HG03558 (cell line): ENCODE results near the gene RALGPS1.
"Not testable (repeated sequence)": the region's sequence is repeated elsewhere in the genome, so short reads cannot be mapped to it uniquely, and the experiment has no call there.

ENCODE experiments used
- ATAC-seq: cut with Tn5 transposase; IDR thresholded peaks from one replicate; pipeline ENCODE4 v1.9.1; 2021; ENCODE audit warnings: moderate number of reproducible peaks; ENCODE audit not compliant: unreplicated experiment; ENCODE audit errors: extremely low read depth

Gene RALGPS1

DNA sequence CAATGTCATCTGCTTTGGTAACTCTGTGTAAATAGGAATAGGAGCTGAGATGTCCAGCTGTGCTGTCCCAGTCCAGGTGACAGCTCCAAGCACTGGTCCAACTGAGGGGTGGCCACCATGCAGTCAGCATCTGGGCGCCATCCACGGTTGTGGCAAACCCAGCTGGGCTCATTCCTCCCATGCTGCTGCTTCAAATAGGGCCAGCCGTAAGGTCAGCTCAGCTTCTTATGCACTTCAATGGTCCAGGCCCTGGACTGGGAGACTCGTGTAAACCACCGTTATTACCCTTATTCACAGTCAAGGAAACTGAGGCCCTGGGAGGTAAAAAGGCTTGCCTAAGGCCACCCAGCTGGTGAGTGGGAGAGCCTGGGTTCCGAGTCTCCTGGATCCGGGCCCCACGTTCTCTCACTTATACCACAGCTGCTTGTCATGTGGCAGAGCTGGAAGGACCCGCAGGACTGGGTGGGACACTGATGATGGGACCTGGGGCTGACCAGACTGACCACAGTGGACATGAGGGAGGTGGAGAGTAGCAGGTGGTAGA is 246.6 kb downstream of the RALGPS1 start:
- no peak for ATAC-seq

GRCh38 chr9:127162046-127162863 is 247.7 kb downstream of the RALGPS1 start:
- no peak for ATAC-seq

- ATAC-seq, result no peak
These were observed 248.3 kb downstream of the RALGPS1 start for GRCh38 chr9:127162864-127163365.

DNA sequence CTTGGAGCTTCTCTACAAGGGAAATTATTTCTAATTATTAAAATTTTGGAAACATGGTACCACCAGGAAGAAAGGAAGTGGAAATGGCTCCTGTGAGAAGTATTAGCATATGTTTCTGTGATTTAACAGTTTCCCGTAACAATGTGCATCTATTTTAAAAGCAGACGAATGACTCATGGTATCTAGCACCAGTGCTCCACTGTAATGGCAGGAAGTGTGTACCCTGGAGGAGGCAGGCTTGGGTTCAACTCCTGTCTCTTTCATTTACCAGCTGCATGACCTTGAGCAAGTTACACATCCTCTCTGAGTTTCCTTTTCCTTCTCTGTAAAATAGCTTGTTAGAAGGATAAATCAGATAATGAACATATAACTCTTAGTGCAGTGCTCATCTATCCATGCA is 248.8 kb downstream of the RALGPS1 start:
- no peak for ATAC-seq

GRCh38 chr9:127165116-127165515 is 250.5 kb downstream of the RALGPS1 start:
- ATAC-seq, result no peak

GRCh38 chr9:127166111-127166510 is 251.5 kb downstream of the RALGPS1 start:
- ATAC-seq, result no peak

DNA sequence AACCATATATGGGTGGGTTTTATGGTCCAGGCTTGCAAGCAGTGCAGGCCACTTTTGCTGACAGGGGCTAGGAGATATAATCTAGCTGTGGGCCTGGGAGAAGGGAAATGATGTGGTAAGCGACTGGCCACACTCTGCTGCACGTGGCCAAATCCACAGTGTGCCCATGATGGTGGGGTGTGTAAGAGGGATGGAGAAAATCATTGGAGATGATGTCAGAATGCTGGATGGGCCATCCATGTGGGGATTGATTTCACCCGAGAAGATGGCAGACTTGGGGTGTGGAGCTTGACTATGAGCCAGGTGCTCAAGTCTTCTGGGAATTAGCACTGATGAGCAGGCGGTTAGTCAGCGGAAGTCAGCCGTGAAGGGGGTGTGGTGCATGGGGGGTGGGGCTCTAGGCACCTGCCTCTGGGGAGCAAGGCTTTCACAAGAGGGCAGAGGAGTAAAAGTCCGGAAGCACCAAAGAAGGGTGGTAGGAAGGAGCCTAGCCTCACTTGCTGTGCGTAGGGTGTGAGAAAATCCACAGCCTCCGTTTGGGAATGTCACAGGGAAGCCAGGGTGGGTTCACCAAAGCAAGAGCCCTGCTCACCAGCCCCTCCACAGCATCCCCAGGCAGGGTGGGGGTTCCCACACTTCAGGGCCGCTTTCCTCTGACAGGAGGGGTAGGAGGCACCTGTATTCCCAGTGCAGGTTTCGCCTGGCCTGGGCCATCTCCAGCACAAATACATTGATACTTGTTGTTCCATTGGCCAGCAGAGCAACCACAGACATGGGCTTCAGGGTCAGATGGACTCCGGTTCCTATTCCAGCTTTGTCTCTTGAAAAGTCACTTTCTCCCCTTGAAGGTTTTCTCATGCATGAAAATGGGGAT is 252.3 kb downstream of the RALGPS1 start:
- ATAC-seq, result no peak

- ATAC-seq, result no peak
These were observed 253.2 kb downstream of the RALGPS1 start for GRCh38 chr9:127167560-127168326.

DNA sequence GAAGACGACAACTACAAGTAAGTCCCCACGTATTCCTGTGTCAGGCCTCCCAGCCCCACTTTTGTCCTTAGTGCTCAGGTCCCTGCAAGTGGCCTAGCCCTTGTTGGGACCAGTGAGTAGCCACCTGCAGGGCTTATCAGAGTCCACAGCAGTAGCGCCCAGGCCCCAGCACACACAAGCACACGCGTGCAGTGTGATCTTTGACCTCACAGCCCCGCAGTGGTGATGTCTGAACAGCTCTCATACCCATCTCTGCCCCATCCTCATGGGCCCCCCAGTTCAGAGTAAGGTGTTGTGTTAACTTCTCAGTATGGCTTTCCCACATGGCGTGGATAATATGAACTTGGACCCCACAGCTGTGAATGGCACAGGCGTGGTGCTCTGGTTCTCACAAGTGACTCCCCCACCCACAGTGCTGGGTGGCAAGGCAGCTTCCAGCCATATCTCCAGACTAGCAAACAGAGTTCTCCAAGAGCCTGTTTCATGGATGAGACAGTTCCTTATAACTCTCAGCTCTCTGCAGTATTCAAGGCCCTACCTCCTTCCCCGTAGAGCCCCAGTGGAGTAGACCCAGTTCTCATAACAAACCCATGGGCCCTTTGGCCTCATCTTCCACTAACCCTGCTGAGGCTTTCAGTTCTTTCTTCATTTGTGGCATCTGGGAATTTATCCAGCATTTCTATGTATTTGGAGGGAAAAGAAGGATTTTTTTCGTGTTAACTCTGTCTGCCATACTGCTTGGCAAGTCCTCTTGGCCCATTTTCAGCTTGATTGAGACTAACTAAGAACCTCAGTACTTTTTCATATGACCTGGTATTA is 254.4 kb downstream of the RALGPS1 start:
- ATAC-seq, result no peak

DNA sequence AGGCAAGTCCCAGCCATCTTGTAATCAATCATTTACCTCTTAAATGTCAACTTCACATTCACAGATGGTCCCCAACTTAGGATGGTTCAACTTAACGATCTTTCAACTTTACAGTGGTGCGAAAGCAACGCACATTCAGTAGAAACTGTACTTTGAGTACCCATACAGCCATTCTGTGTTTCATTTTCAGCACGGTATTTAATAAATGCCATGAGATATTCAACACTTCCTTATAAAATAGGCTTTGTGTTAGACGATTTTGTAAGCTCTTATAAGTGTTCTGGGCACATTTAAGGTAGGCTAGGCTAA is 254.9 kb downstream of the RALGPS1 start:
- no peak for ATAC-seq

DNA sequence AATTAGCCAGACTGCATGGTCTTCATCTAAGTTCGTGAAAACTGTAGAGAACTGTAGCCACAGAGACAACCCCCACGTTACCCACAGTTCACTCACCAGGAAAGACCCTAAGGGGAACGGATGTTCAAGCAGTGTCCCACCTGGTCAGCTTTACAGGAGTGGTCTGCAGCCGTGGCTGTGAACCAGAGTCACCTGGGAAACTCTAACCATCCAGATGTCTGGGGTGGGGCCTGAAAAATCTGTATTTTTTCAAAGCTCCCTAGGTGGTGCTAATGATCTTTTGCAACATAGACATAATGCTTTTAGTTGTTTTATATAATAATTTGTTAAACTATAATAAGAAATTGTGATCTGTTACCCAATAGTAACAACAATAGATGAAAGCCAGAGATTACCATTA is 255.5 kb downstream of the RALGPS1 start:
- no peak for ATAC-seq

- no peak for ATAC-seq
These were observed 256.1 kb downstream of the RALGPS1 start for GRCh38 chr9:127170652-127171051.

DNA sequence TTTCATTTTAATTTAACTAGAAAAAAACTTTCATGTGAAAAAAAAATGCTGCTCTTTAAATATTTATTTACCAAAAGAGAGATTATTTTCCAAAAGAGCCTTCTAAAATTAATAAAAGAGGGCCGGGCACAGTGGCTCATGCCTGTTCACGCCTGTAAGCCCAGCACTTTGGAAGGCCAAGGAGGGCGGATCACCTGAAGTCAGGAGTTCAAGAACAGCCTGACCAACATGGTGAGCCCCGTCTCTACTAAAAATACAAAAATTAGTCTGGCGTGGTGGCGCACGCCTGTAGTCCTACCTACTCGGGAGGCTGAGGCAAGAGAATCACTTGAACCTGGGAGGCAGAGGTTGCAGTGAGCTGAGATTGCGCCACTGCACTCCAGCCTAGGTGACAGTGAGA is 256.8 kb downstream of the RALGPS1 start:
- ATAC-seq, result not testable (repeated sequence)

GRCh38 chr9:127172066-127172707 is 257.6 kb downstream of the RALGPS1 start:
- ATAC-seq, result no peak

DNA sequence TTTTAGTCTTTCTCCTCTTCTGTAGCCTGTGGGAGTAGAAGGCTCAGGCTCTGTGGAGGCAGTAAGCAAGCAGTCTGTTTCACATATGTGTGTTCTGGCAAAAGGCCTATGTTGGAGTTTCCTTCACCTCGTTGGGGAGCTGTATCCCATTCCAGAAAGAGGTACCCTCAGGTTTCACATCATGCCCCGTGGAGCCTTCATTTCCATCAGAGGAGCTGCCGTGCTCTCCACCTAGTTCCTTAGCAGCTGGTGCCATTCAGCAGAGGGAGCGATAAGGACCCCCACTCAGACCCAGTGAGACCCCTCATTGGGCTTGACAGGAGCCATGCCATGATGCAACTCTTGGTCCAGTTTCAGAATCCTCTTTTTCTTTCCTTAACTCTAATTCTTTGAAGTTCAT is 258.5 kb downstream of the RALGPS1 start:
- no peak for ATAC-seq

GRCh38 chr9:127174386-127175318 is 260.1 kb downstream of the RALGPS1 start:
- ATAC-seq, result no peak

- no peak for ATAC-seq
These were observed 260.7 kb downstream of the RALGPS1 start for GRCh38 chr9:127175319-127175715.

- ATAC-seq, result no peak
These were observed 261.2 kb downstream of the RALGPS1 start for GRCh38 chr9:127175764-127176163.
